22Rv1 (cell line): Measurements from ENCODE around the gene PDE8A.

Experiments
- ZFX ChIP-seq: fragments of 450-650 bp; IDR thresholded peaks from 2 replicates; pipeline ENCODE4 v1.6.1; 2017; ENCODE audit warnings: antibody characterized with exemption, borderline replicate concordance
- TF ChIP-seq, protein P1 (sequence below): fragments of 450-650 bp; IDR thresholded peaks from 2 replicates; pipeline ENCODE4 v1.5.1; 2017; ENCODE audit warnings: mild to moderate bottlenecking

DNA sequence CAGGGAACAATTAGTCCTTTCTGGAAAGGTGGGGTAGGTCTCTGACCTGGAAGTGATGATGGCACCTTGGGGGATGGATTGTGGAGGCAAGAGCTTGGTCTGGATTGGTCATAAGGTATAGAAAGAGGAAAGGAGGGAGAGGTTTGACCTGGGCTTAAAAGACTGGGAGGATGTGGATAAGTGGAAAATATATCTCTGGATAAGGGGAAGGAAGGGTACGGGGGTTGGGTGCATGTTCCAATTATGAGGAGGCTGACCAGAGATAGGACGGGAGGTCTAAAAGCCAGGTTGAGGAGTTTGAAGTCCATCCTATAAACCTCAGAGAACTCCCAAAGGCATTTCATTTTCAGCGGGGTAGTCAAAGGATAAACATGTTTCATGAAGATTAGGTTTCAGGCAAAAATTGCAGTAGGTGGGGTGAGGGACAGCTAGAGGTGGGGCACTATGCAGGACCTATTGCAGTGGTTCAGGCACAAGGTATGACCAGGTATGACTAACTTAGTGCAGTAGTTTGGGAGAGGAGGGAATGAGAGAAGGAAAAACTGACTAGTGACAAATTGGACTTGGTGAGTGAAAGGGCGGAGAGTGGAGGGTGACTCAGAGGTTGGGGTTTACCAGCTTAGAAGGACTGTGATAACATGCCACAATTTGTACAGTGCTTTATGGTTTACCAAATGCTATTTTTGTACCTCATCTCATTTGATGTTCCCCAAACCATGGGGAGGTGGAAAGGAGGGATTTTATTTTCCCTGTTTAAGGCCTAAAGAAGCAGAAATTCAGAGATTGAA, 10.7 kb downstream of the PDE8A start:
- TF ChIP-seq, protein P1, sequence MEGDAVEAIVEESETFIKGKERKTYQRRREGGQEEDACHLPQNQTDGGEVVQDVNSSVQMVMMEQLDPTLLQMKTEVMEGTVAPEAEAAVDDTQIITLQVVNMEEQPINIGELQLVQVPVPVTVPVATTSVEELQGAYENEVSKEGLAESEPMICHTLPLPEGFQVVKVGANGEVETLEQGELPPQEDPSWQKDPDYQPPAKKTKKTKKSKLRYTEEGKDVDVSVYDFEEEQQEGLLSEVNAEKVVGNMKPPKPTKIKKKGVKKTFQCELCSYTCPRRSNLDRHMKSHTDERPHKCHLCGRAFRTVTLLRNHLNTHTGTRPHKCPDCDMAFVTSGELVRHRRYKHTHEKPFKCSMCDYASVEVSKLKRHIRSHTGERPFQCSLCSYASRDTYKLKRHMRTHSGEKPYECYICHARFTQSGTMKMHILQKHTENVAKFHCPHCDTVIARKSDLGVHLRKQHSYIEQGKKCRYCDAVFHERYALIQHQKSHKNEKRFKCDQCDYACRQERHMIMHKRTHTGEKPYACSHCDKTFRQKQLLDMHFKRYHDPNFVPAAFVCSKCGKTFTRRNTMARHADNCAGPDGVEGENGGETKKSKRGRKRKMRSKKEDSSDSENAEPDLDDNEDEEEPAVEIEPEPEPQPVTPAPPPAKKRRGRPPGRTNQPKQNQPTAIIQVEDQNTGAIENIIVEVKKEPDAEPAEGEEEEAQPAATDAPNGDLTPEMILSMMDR: no peak
- no peak for TF ChIP-seq ZFX
